NCI-H510A (cell line): ENCODE data around the gene SNX21.

ENCODE experiments used
- DNase-seq: peaks from one replicate; lab custom pipeline; 2025; lab: John Stamatoyannopoulos, UW

The SNX21 gene

GRCh38 chr20:45882469-45883099, 49.0 kb downstream of the SNX21 start:
- DNase-seq, result no peak

- DNase-seq, result no peak
Observed at GRCh38 chr20:45883100-45883469, 49.5 kb downstream of the SNX21 start.

- DNase-seq, result no peak
Observed at GRCh38 chr20:45886590-45887345, 53.2 kb downstream of the SNX21 start.

GRCh38 chr20:45887346-45887715, 53.7 kb downstream of the SNX21 start, which contains the start of gene SPATA25:
TSS of gene SPATA25 (minus strand) at chr20:45887622. CDS start at chr20:45887590, 32 bp downstream.
- no peak for DNase-seq

- no peak for DNase-seq
Observed at GRCh38 chr20:45888681-45889080, 55.1 kb downstream of the SNX21 start.

- peak; percentile 46 for DNase-seq
Observed at GRCh38 chr20:45890077-45890984, 56.7 kb downstream of the SNX21 start.

GRCh38 chr20:45890985-45891983, 57.7 kb downstream of the SNX21 start, which contains the start of the genes CTSA and NEURL2:
TSS of gene CTSA (plus strand) at chr20:45891335. CDS start at chr20:45891569, 234 bp downstream.
TSS of gene NEURL2 (minus strand) at chr20:45891208. CDS start at chr20:45890991, 217 bp downstream.
- DNase-seq, result peak; percentile 83

- DNase-seq, result no peak
Observed at GRCh38 chr20:45892049-45892825, 58.6 kb downstream of the SNX21 start.
